Fibroblast of villous mesenchyme (primary cell): ENCODE measurements around the gene PSMA8. TPM values are rescaled to one million over a fixed set of nuclear protein-coding genes. Genes with fewer than 3 reads are reported as not detected.
"Not testable (repeated sequence)": the region's sequence is repeated elsewhere in the genome, so short reads cannot be mapped to it uniquely, and the experiment has no call there.

ENCODE experiments used
- DNase-seq: peaks from one replicate; pipeline ENCODE4 v3.0.0-alpha.2; 2010; ENCODE audit warnings: low read depth
- H3K4me3 ChIP-seq: 2 replicates; pipeline ENCODE4 v1.5.1; 2011; ENCODE audit warnings: low read depth, mild to moderate bottlenecking, low read length
- CTCF ChIP-seq: IDR thresholded peaks from 2 replicates; pipeline ENCODE4 v1.5.1; 2012; ENCODE audit warnings: low read depth, mild to moderate bottlenecking, low read length; ENCODE audit not compliant: insufficient read depth
- total RNA-seq: library from RNA; depleted of rRNA; stranded (reverse); fragments of >200 nt; gene quantifications from 2 replicates; pipeline ENCODE4 v1.2.3, GENCODE V29; 2012

Gene PSMA8
- total RNA-seq, 1 donor = not detected

GRCh38 chr18:26230497-26230896, 96.8 kb downstream of the PSMA8 start:
- no peak for DNase-seq
- TF ChIP-seq CTCF = no peak
- H3K4me3 ChIP-seq = no peak overlapping the region

- no peak for TF ChIP-seq CTCF
- no peak for DNase-seq
- no peak overlapping the region for H3K4me3 ChIP-seq
Observed at GRCh38 chr18:26233208-26233607, 99.5 kb downstream of the PSMA8 start.

GRCh38 chr18:26237363-26237762, 103.7 kb downstream of the PSMA8 start:
- H3K4me3 ChIP-seq, DNase-seq: not testable (repeated sequence)

- DNase-seq, H3K4me3 ChIP-seq: not testable (repeated sequence)
Observed at GRCh38 chr18:26238718-26239117, 105.0 kb downstream of the PSMA8 start.

GRCh38 chr18:26242392-26242791, 108.7 kb downstream of the PSMA8 start:
- H3K4me3 ChIP-seq, DNase-seq: not testable (repeated sequence)

Other genes starting within 250 kb of the PSMA8 start
- gene SS18, start 43.3 kb upstream of the PSMA8 start, total RNA-seq = 109 and 139 TPM in 2 replicates
- 0.64 and 0.86 TPM in 2 replicates for gene TAF4B, start 92.6 kb downstream of the PSMA8 start, total RNA-seq